Activated CD8-positive, alpha-beta T cell treated with anti-CD3 and anti-CD28 coated beads, Interleukin-2, amount 10 ng/mL, durations not matched to agents 7 days and 5 days (primary cell): ENCODE measurements around the gene DENND4B. TPM values are rescaled to one million over a fixed set of nuclear protein-coding genes. Genes with fewer than 3 reads are reported as not detected.
"Not testable (repeated sequence)": the region's sequence is repeated elsewhere in the genome, so short reads cannot be mapped to it uniquely, and the experiment has no call there.

Experiments
- ATAC-seq: fragments of 150-1000 bp; cut with Tn5 transposase; one replicate; pipeline ENCODE4 v1.10.0; 2021; ENCODE audit warnings: moderate library complexity
- CTCF ChIA-PET: fragments of 350-600 bp; sonication (Branson Sonifier 250); formaldehyde crosslinking; loops from one replicate; lab custom pipeline; 2021; ENCODE audit warnings: antibody characterized with exemption; lab: Charles Lee
- POLR2A ChIA-PET: fragments of 350-600 bp; sonication (Branson Sonifier 250); formaldehyde crosslinking; loops from one replicate; lab custom pipeline; 2021; ENCODE audit warnings: antibody characterized with exemption; lab: Charles Lee
- DNase-seq: peaks from one replicate; pipeline ENCODE4 v3.0.0-alpha.2; 2020
- H3K27ac Mint-ChIP-seq: one replicate; pipeline ENCODE4 v1.8.0; 2021; ENCODE audit warnings: mild to moderate bottlenecking, mixed read lengths
- H3K27me3 Mint-ChIP-seq: one replicate; pipeline ENCODE4 v1.8.0; 2021; ENCODE audit warnings: low read depth, mixed read lengths
- H3K36me3 Mint-ChIP-seq: one replicate; pipeline ENCODE4 v1.8.0; 2021; ENCODE audit warnings: low read depth, mixed read lengths
- H3K4me1 Mint-ChIP-seq: one replicate; pipeline ENCODE4 v1.8.0; 2021; ENCODE audit warnings: low read depth, mixed read lengths
- H3K4me3 Mint-ChIP-seq: one replicate; pipeline ENCODE4 v1.8.0; 2021; ENCODE audit warnings: mild to moderate bottlenecking, mixed read lengths
- H3K9me3 Mint-ChIP-seq: one replicate; pipeline ENCODE4 v1.8.0; 2022; ENCODE audit warnings: mixed read lengths; ENCODE audit not compliant: insufficient read depth
- total RNA-seq, 2 experiments: library from RNA; stranded (reverse); gene quantifications; one replicate each; pipeline ENCODE4 v1.2.3, GENCODE V29; 2021

The DENND4B gene
- total RNA-seq, 2 experiments from 2014 or later, result 140 to 143 TPM

GRCh38 chr1:153922972-153923925 is 23.3 kb downstream of the DENND4B start, which contains the start of gene GATAD2B:
Gene GATAD2B, minus strand, starts transcription at chr1:153922972. Its CDS starts 94,625 bp downstream, at chr1:153828347.
- ATAC-seq (peak; percentile 96), DNase-seq (peak; percentile 100)
- peak within 1 kb of the TSS; percentile 95 for H3K4me3 Mint-ChIP-seq
- H3K36me3 Mint-ChIP-seq, result peaks cover 21% of the 10 kb centered on the region
- peak within 1 kb of the TSS; percentile 96 for H3K27ac Mint-ChIP-seq
- ChIA-PET POLR2A (interaction anchor here (0.6 to 3.7 kb wide), 26 partner anchors 10 to 406 kb away, joined by 3 to 71 read pairs (median 3); partner anchors contain the start of genes CREB3L4, CRTC2, DENND4B and JTB), CTCF (interaction anchor here (0.7 to 7.2 kb wide), 12 partner anchors 12 to 412 kb away, joined by 3 to 70 read pairs (median 4); partner anchors contain the start of genes CREB3L4, DENND4B and RAB13)
- no peaks in the 10 kb centered on the region for H3K9me3 Mint-ChIP-seq
- no peaks in the 10 kb centered on the region for H3K27me3 Mint-ChIP-seq
- peaks cover 38% of the 10 kb centered on the region for H3K4me1 Mint-ChIP-seq

DNA sequence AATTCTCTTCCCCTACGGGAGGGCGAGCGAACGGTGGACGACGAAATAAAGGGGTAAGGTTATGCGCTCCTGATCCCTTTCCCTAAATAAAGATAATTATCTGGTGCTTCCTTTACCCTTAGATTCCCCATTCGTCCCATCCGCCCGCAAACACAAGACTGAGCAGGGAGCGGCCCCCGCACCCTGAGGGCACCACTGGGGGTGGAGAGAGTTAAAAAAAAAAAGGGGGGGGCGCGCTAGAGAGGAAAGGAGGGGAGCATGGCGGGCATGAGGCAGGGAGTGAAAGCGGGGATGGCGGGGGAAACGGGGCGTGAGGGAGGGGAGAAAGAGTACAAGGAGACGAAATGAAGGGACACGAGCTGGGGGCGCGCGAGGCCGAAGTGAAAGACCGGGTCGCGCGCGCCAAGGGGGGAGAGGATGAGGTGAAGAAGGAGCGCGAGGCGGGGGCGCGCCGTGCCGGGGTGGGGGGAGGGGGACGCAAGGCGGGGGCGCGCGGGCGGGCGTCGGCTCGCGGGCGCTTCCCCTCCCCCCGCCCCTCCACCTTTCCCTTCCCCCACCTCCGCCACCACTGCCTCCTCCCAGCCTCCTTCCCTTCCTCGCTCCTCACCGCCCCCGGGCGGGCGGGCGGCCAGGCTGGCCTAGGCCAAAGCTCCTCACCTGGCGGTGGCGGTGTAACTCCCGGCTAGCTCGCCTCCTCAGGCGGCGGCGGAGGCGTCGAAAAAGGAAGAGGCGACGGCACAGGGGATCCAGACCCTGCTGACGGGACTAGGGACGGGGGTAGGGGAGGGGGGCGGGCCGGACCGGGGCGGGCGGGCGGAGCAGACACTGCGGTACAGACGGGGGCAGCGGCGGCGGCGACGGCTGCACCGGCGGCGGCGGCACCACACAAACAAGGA is 24.2 kb downstream of the DENND4B start:
- ATAC-seq, result peak; percentile 2

GRCh38 chr1:153921803-153922075 is 24.8 kb downstream of the DENND4B start:
- Mint-ChIP-seq H3K4me1 (peaks cover 42% of the 10 kb centered on the region), H3K36me3 (peaks cover 28% of the 10 kb centered on the region), H3K4me3 (peak overlapping the region; percentile 82), H3K27ac (peak overlapping the region; percentile 96), H3K27me3 (no peaks in the 10 kb centered on the region), H3K9me3 (no peaks in the 10 kb centered on the region)
- ChIA-PET CTCF (interaction anchor here (0.7 to 7.2 kb wide), 13 partner anchors 10 to 148 kb away, joined by 3 to 70 read pairs (median 7); partner anchors contain the start of genes CREB3L4, DENND4B and RAB13), POLR2A (interaction anchor here (1.1 to 3.7 kb wide), 8 partner anchors 23 to 116 kb away, joined by 3 to 71 read pairs (median 5); partner anchors contain the start of genes CREB3L4, CRTC2, DENND4B and JTB)
- DNase-seq (no peak), ATAC-seq (no peak)

More for the DNA sequence above, 24.2 kb downstream of the DENND4B start:
- Mint-ChIP-seq H3K27me3 (no peaks in the 10 kb centered on the region), H3K36me3 (peaks cover 28% of the 10 kb centered on the region), H3K4me3 (peak overlapping the region; percentile 95), H3K27ac (peak overlapping the region; percentile 96), H3K4me1 (peaks cover 42% of the 10 kb centered on the region), H3K9me3 (no peaks in the 10 kb centered on the region)
- DNase-seq, result peak; percentile 80
- ChIA-PET POLR2A (interaction anchor here (0.7 to 3.7 kb wide), 14 partner anchors 9 to 235 kb away, joined by 3 to 71 read pairs (median 4); partner anchors contain the start of genes CREB3L4, CRTC2, DENND4B and JTB), CTCF (interaction anchor here (0.7 to 7.2 kb wide), 17 partner anchors 11 to 149 kb away, joined by 3 to 70 read pairs (median 6); partner anchors contain the start of genes CREB3L4, DENND4B and RAB13)

GRCh38 chr1:153921080-153921802 is 25.3 kb downstream of the DENND4B start:
- ChIA-PET CTCF (interaction anchor here (0.7 to 7.2 kb wide), 15 partner anchors 10 to 148 kb away, joined by 3 to 70 read pairs (median 6); partner anchors contain the start of genes CREB3L4, DENND4B, RAB13 and SLC27A3), POLR2A (interaction anchor here (0.9 to 3.7 kb wide), 7 partner anchors 24 to 116 kb away, joined by 3 to 71 read pairs (median 4); partner anchors contain the start of genes CREB3L4, DENND4B, JTB and RPS27)
- H3K27me3 Mint-ChIP-seq, result no peaks in the 10 kb centered on the region
- peaks cover 44% of the 10 kb centered on the region for H3K4me1 Mint-ChIP-seq
- no peaks in the 10 kb centered on the region for H3K9me3 Mint-ChIP-seq
- peaks cover 30% of the 10 kb centered on the region for H3K36me3 Mint-ChIP-seq
- H3K4me3 Mint-ChIP-seq, result peak overlapping the region; percentile 82
- DNase-seq (peak; percentile 32), ATAC-seq (no peak)
- H3K27ac Mint-ChIP-seq, result peak overlapping the region; percentile 96

GRCh38 chr1:153919876-153920852 is 26.4 kb downstream of the DENND4B start:
- no peaks in the 10 kb centered on the region for H3K27me3 Mint-ChIP-seq
- DNase-seq (peak; percentile 59), ATAC-seq (peak; percentile 1)
- ChIA-PET CTCF (interaction anchor here (0.6 to 7.2 kb wide), 21 partner anchors 10 to 147 kb away, joined by 3 to 70 read pairs (median 5); partner anchors contain the start of genes CREB3L4, DENND4B, RAB13 and SLC27A3), POLR2A (interaction anchor here (0.7 to 3.7 kb wide), 9 partner anchors 8 to 238 kb away, joined by 3 to 71 read pairs (median 3); partner anchors contain the start of genes CREB3L4, DENND4B and RPS27)
- peak overlapping the region; percentile 82 for H3K4me3 Mint-ChIP-seq
- peaks cover 32% of the 10 kb centered on the region for H3K36me3 Mint-ChIP-seq
- no peaks in the 10 kb centered on the region for H3K9me3 Mint-ChIP-seq
- H3K27ac Mint-ChIP-seq, result peak overlapping the region; percentile 72
- H3K4me1 Mint-ChIP-seq, result peaks cover 45% of the 10 kb centered on the region

GRCh38 chr1:153916297-153916696 is 30.2 kb downstream of the DENND4B start:
- ATAC-seq (no peak), DNase-seq (no peak)
- Mint-ChIP-seq H3K27ac (no peak overlapping the region), H3K9me3 (no peaks in the 10 kb centered on the region), H3K27me3 (no peaks in the 10 kb centered on the region), H3K4me3 (no peak overlapping the region), H3K36me3 (peaks cover 35% of the 10 kb centered on the region), H3K4me1 (peaks cover 42% of the 10 kb centered on the region)
- POLR2A ChIA-PET, result no interaction called here
- CTCF ChIA-PET, result interaction anchor here (0.7 to 1.1 kb wide), 2 partner anchors 21 to 51 kb away, joined by 3 read pairs; partner anchors contain the start of gene CREB3L4

DNA sequence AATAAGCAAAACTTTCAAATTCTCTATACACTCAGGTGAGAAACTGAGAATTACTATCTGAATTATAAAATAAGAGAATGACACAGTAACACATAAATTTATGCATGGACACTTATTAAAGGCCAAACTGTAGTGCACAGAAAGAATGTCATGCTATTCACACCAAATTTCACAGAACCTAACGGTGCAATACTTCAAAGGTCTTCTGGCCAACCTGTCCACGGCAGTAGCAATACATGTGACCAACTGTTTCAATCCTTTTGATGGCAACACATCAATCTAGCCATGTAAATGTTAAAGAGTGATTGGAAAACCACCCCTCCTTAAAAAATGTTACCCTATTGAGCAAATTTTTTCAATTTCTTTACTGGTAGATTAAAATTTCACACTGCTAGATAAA is 34.2 kb downstream of the DENND4B start:
- peaks cover 22% of the 10 kb centered on the region for H3K36me3 Mint-ChIP-seq
- ATAC-seq, result no peak
- H3K9me3 Mint-ChIP-seq, result no peaks in the 10 kb centered on the region
- peaks cover 9% of the 10 kb centered on the region for H3K4me1 Mint-ChIP-seq
- no peak overlapping the region for H3K27ac Mint-ChIP-seq
- POLR2A ChIA-PET, result interaction anchor here (0.9 kb wide), 1 partner anchor 12 kb away, joined by 4 read pairs; no protein-coding TSS in a partner anchor
- H3K27me3 Mint-ChIP-seq, result no peaks in the 10 kb centered on the region
- no peak overlapping the region for H3K4me3 Mint-ChIP-seq
- CTCF ChIA-PET, result interaction anchor here (0.7 to 1.2 kb wide), 3 partner anchors 9 to 115 kb away, joined by 3 to 4 read pairs (median 3); no protein-coding TSS in a partner anchor
- DNase-seq, result no peak

GRCh38 chr1:153910560-153910959 is 36.0 kb downstream of the DENND4B start:
- DNase-seq, ATAC-seq, H3K4me3 Mint-ChIP-seq, POLR2A ChIA-PET, H3K9me3 Mint-ChIP-seq, H3K27me3 Mint-ChIP-seq, H3K27ac Mint-ChIP-seq, H3K4me1 Mint-ChIP-seq: not testable (repeated sequence)
- CTCF ChIA-PET, result interaction anchor here (0.9 to 1.9 kb wide), 4 partner anchors 9 to 90 kb away, joined by 3 to 6 read pairs (median 4); partner anchors contain the start of gene GATAD2B
- peaks cover 27% of the 10 kb centered on the region for H3K36me3 Mint-ChIP-seq

GRCh38 chr1:153908071-153908470 is 38.4 kb downstream of the DENND4B start:
- H3K9me3 Mint-ChIP-seq, result no peaks in the 10 kb centered on the region
- H3K36me3 Mint-ChIP-seq, result peaks cover 29% of the 10 kb centered on the region
- no peak overlapping the region for H3K27ac Mint-ChIP-seq
- no peak overlapping the region for H3K4me3 Mint-ChIP-seq
- POLR2A ChIA-PET, result no interaction called here
- H3K27me3 Mint-ChIP-seq, result no peaks in the 10 kb centered on the region
- DNase-seq, result no peak
- H3K4me1 Mint-ChIP-seq, result peaks cover 15% of the 10 kb centered on the region
- CTCF ChIA-PET, result no interaction called here
- no peak for ATAC-seq
